Chondrocyte (in vitro differentiated cells): Measurements from ENCODE around the gene OSBPL3. TPM values are rescaled to one million over a fixed set of nuclear protein-coding genes. Genes with fewer than 3 reads are reported as not detected.
A peak's percentile ranks its signal among the peaks of the same experiment; 100 is the strongest.

Source experiments
- DNase-seq: peaks from one replicate; pipeline ENCODE4 v3.0.0; 2021; ENCODE audit warnings: mixed read lengths, low spot score
- H3K27ac Mint-ChIP-seq: one replicate; pipeline ENCODE4 v1.8.0; 2021; ENCODE audit warnings: mild to moderate bottlenecking, moderate library complexity, mixed read lengths; ENCODE audit not compliant: unreplicated experiment
- H3K27me3 Mint-ChIP-seq: 2 replicates; pipeline ENCODE4 v1.8.0; 2021; ENCODE audit warnings: low read depth, mixed read lengths
- H3K36me3 Mint-ChIP-seq: 2 replicates; pipeline ENCODE4 v1.8.0; 2021; ENCODE audit warnings: low read depth, mixed read lengths
- H3K4me1 Mint-ChIP-seq: 2 replicates; pipeline ENCODE4 v1.8.0; 2021; ENCODE audit warnings: low read depth, mild to moderate bottlenecking, mixed read lengths
- H3K4me3 Mint-ChIP-seq: one replicate; pipeline ENCODE4 v1.8.0; 2021; ENCODE audit warnings: mild to moderate bottlenecking, moderate library complexity, mixed read lengths; ENCODE audit not compliant: unreplicated experiment
- H3K9me3 Mint-ChIP-seq: 2 replicates; pipeline ENCODE4 v1.8.0; 2021; ENCODE audit warnings: low read depth, mixed read lengths
- total RNA-seq: library from RNA; stranded (reverse); gene quantifications from 3 replicates; pipeline ENCODE4 v1.2.1, GENCODE V29; 2021
- TF ChIP-seq, protein P1 (sequence below): fragments of 200-600 bp; sonication (generic); IDR thresholded peaks from 2 replicates; pipeline ENCODE4 v1.5.0; 2021; ENCODE audit warnings: antibody characterized with exemption, mild to moderate bottlenecking, moderate library complexity

The OSBPL3 gene
- total RNA-seq, 1 donor from 2014 or later: 5.7 TPM

GRCh38 chr7:24974026-24974832 lies 5.7 kb downstream of the OSBPL3 start:
- H3K36me3 Mint-ChIP-seq: no peaks in the 10 kb centered on the region
- no peak overlapping the region for H3K27ac Mint-ChIP-seq
- DNase-seq: no peak
- peaks cover 43% of the 10 kb centered on the region for H3K4me1 Mint-ChIP-seq
- peaks cover 3% of the 10 kb centered on the region for H3K27me3 Mint-ChIP-seq
- H3K4me3 Mint-ChIP-seq: no peak overlapping the region
- H3K9me3 Mint-ChIP-seq: no peaks in the 10 kb centered on the region
- TF ChIP-seq, protein P1, sequence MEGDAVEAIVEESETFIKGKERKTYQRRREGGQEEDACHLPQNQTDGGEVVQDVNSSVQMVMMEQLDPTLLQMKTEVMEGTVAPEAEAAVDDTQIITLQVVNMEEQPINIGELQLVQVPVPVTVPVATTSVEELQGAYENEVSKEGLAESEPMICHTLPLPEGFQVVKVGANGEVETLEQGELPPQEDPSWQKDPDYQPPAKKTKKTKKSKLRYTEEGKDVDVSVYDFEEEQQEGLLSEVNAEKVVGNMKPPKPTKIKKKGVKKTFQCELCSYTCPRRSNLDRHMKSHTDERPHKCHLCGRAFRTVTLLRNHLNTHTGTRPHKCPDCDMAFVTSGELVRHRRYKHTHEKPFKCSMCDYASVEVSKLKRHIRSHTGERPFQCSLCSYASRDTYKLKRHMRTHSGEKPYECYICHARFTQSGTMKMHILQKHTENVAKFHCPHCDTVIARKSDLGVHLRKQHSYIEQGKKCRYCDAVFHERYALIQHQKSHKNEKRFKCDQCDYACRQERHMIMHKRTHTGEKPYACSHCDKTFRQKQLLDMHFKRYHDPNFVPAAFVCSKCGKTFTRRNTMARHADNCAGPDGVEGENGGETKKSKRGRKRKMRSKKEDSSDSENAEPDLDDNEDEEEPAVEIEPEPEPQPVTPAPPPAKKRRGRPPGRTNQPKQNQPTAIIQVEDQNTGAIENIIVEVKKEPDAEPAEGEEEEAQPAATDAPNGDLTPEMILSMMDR: no peak

DNA sequence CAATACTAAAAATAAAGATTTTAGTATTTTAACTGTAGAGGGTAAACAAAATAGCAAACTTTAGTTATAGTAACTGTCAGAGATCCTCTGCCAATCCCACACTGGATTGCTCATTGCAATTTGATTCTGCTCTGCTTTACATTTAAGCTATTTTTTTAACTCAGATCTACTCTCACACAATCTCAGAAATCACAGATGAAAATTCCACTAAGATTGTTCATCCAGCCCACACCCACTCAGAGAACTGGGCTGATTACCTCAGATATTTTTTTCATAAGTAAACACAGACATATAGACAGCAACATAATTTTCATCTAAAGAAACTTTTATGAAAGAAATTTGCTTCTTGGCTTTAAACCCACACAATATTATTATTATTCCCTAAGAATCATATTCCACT lies 7.0 kb downstream of the OSBPL3 start:
- peaks cover 34% of the 10 kb centered on the region for H3K4me1 Mint-ChIP-seq
- no peaks in the 10 kb centered on the region for H3K36me3 Mint-ChIP-seq
- TF ChIP-seq, protein P1: no peak
- H3K9me3 Mint-ChIP-seq: no peaks in the 10 kb centered on the region
- peaks cover 3% of the 10 kb centered on the region for H3K27me3 Mint-ChIP-seq
- H3K4me3 Mint-ChIP-seq: no peak overlapping the region
- H3K27ac Mint-ChIP-seq: peak overlapping the region; percentile 79
- DNase-seq: no peak

DNA sequence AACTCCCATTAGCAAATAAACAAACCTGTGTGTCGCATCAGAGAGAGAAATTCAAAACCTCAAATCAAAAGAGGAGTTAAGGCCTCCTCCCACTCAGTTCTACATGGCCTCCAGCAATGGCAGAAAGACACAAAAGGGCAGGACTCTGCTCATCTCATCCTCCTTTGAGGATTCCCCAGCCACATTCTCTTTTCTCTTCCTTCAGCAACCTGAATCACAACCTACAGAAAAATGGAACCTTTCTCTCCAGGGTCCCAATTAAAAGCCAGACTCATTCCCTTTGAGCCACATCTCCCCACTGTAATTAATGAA lies 7.9 kb downstream of the OSBPL3 start:
- no peak for DNase-seq
- TF ChIP-seq, protein P1: no peak
- Mint-ChIP-seq H3K27ac (peak overlapping the region; percentile 72), H3K4me1 (peaks cover 34% of the 10 kb centered on the region), H3K36me3 (no peaks in the 10 kb centered on the region), H3K4me3 (no peak overlapping the region), H3K27me3 (peaks cover 3% of the 10 kb centered on the region), H3K9me3 (no peaks in the 10 kb centered on the region)

- Mint-ChIP-seq H3K9me3 (no peaks in the 10 kb centered on the region), H3K36me3 (no peaks in the 10 kb centered on the region), H3K4me3 (no peak overlapping the region), H3K27me3 (peaks cover 3% of the 10 kb centered on the region), H3K27ac (peak overlapping the region; percentile 91), H3K4me1 (peaks cover 34% of the 10 kb centered on the region)
- TF ChIP-seq, protein P1: no peak
- DNase-seq: no peak
Measured at GRCh38 chr7:24971333-24972165, 8.4 kb downstream of the OSBPL3 start.

DNA sequence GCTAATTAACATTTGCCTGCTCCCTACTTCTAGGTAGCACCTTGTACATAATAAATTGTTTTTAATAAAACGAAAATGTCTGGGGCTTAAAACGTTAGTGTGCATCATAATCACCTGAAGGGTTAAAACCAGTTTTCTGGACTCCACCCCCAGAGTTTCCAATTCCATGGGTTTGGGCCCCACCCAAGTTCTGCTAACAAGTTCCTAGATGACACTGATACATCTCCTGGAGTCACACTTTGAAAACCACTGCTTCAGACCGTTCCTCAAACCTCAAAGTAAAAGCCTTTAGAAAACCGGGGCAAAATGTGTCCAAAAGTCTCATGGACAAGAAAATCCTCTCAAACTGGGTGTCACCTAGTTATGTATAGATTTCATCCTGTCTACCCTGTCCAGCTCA lies 9.3 kb downstream of the OSBPL3 start:
- DNase-seq: no peak
- Mint-ChIP-seq H3K27ac (peak overlapping the region; percentile 91), H3K4me1 (peaks cover 33% of the 10 kb centered on the region)

More for the DNA sequence above, 9.3 kb downstream of the OSBPL3 start:
- Mint-ChIP-seq H3K36me3 (no peaks in the 10 kb centered on the region), H3K4me3 (no peak overlapping the region), H3K9me3 (no peaks in the 10 kb centered on the region), H3K27me3 (peaks cover 2% of the 10 kb centered on the region)
- TF ChIP-seq, protein P1: no peak
